ENCODE measurements around the gene TFCP2L1.

The TFCP2L1 gene

DNA sequence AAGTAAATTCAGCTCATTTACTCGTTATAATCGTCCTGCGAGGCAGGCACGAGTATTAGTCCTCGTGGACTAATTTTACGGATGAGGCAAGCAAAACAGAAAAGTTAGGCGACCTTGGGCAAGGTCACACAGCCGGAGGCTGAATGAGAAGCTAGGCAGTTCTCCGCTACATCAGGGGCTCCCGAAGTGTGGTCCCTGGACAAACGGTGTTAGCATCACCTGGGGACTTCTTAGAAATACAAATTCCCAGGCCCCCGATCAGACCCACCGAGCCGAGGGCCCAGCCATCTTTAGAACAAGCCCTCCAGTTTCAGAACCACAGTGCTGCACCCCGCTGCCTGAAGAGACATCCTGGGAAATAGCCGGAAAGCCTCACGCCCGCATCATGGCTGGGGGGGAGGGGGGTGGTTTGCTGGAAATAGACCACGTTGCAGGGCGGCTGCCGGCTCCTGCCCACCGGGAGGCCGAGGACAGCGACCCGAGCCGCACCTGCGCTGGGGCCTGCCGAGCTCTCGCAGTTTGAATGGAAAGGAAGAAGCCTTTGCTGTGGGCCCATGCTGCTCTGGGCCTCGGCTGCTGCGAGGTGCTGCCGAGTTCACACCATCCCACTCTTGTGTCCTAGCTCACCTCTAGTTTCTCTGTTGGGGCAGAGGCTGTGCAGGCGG is 72.2 kb downstream of the TFCP2L1 start:
- TF ChIP-seq EZH2phosphoT487 (conservative IDR thresholded peaks at IDR 0.05; ENCODE audit: low read length), result no peak
- TF ChIP-seq, protein P1, sequence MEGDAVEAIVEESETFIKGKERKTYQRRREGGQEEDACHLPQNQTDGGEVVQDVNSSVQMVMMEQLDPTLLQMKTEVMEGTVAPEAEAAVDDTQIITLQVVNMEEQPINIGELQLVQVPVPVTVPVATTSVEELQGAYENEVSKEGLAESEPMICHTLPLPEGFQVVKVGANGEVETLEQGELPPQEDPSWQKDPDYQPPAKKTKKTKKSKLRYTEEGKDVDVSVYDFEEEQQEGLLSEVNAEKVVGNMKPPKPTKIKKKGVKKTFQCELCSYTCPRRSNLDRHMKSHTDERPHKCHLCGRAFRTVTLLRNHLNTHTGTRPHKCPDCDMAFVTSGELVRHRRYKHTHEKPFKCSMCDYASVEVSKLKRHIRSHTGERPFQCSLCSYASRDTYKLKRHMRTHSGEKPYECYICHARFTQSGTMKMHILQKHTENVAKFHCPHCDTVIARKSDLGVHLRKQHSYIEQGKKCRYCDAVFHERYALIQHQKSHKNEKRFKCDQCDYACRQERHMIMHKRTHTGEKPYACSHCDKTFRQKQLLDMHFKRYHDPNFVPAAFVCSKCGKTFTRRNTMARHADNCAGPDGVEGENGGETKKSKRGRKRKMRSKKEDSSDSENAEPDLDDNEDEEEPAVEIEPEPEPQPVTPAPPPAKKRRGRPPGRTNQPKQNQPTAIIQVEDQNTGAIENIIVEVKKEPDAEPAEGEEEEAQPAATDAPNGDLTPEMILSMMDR (IDR thresholded peaks at IDR 0.05; ENCODE audit: insufficient read depth, low read length, poor library complexity, severe bottlenecking), result no peak
- no peaks in the 10 kb centered on the region for H3K9me3 ChIP-seq (ENCODE audit: insufficient read depth, low read length)
- H3K4me2 ChIP-seq (ENCODE audit: low read depth, low read length, poor library complexity, severe bottlenecking), result no peak overlapping the region
- H2AFZ ChIP-seq (ENCODE audit: low read depth, low read length, severe bottlenecking), result no peak overlapping the region
- no peaks in the 10 kb centered on the region for H3K79me2 ChIP-seq (ENCODE audit: insufficient read depth, low read length)
- H3F3A ChIP-seq (ENCODE audit: insufficient read depth), result no peaks in the 10 kb centered on the region
- no peaks in the 10 kb centered on the region for H3K9me2 ChIP-seq (replicated peaks; ENCODE audit: insufficient read depth, low read length)
- no peak overlapping the region for H3K9ac ChIP-seq (ENCODE audit: low read length)
- no peak overlapping the region for H3K4me3 ChIP-seq (ENCODE audit: insufficient read depth, low read length, poor library complexity, severe bottlenecking)
- H4K20me1 ChIP-seq (ENCODE audit: low read depth, low read length), result no peaks in the 10 kb centered on the region
- H3K27ac ChIP-seq (ENCODE audit: low read depth, low read length), result no peak overlapping the region
- no peaks in the 10 kb centered on the region for H3K27me3 ChIP-seq (ENCODE audit: low read length)
- no peaks in the 10 kb centered on the region for H3K36me3 ChIP-seq (ENCODE audit: low read length)

DNA sequence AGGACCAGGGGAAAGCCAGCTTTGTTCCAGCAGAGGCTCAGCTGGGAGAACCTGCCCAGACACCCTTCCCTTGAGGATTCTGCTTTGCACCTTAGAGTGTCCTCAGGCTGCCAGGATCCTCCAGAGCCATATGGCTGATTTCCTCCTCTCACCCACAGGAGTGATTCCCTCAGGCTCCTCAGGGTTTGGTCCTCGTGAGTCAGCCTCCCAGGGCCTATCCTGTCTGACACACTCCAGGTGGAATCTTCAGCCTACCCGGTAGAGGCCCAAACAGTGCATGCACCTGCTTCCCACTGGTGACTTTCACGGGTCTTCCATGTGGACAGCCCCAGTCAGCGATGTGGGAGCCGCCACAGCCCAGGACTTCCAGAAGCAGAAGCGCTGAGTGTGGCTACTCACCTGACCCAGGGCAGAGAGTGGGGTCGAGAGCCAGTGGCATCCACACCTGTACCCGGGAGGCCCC is 73.3 kb downstream of the TFCP2L1 start:
- no peaks in the 10 kb centered on the region for H3K9me3 ChIP-seq (ENCODE audit: insufficient read depth, low read length)
- H3K9me2 ChIP-seq (replicated peaks; ENCODE audit: insufficient read depth, low read length), result no peaks in the 10 kb centered on the region
- H3K36me3 ChIP-seq (ENCODE audit: low read length), result no peaks in the 10 kb centered on the region
- no peaks in the 10 kb centered on the region for H3K27me3 ChIP-seq (ENCODE audit: low read length)
- no peak overlapping the region for H3K4me2 ChIP-seq (ENCODE audit: low read depth, low read length, poor library complexity, severe bottlenecking)
- no peak overlapping the region for H2AFZ ChIP-seq (ENCODE audit: low read depth, low read length, severe bottlenecking)
- no peaks in the 10 kb centered on the region for H3F3A ChIP-seq (ENCODE audit: insufficient read depth)
- TF ChIP-seq EZH2phosphoT487 (conservative IDR thresholded peaks at IDR 0.05; ENCODE audit: low read length), result no peak
- TF ChIP-seq, protein P1 (IDR thresholded peaks at IDR 0.05; ENCODE audit: insufficient read depth, low read length, poor library complexity, severe bottlenecking), result no peak
- H4K20me1 ChIP-seq (ENCODE audit: low read depth, low read length), result no peaks in the 10 kb centered on the region
- no peaks in the 10 kb centered on the region for H3K79me2 ChIP-seq (ENCODE audit: insufficient read depth, low read length)
- no peak overlapping the region for H3K4me3 ChIP-seq (ENCODE audit: insufficient read depth, low read length, poor library complexity, severe bottlenecking)
- H3K27ac ChIP-seq (ENCODE audit: low read depth, low read length), result no peak overlapping the region
- H3K9ac ChIP-seq (ENCODE audit: low read length), result no peak overlapping the region

DNA sequence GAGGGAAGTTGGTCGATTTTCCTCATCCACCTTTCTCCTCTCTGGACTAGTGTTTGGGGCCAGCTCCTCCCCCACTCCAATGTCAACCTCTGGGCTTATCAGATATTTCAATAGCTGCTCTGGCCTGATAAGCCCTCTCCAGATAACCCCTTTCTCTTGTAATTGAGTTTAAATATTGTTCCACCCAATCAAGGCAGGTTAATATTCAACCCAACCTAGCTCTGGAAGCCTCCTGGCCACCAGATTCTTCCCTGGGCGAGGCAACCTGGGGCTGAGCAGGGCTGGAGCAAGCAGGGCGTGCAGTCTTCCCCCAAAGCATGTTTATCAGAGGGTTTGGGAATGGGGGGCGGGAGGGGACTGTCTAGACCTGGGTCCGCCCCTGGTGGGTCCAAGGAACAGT is 73.8 kb downstream of the TFCP2L1 start:
- Histone ChIP-seq H3K27me3 (ENCODE audit: low read length) (no peaks in the 10 kb centered on the region), H3K9me3 (ENCODE audit: insufficient read depth, low read length) (no peaks in the 10 kb centered on the region), H3K79me2 (ENCODE audit: insufficient read depth, low read length) (no peaks in the 10 kb centered on the region), H3K4me3 (ENCODE audit: insufficient read depth, low read length, poor library complexity, severe bottlenecking) (no peak overlapping the region), H3K27ac (ENCODE audit: low read depth, low read length) (no peak overlapping the region), H3K9ac (ENCODE audit: low read length) (no peak overlapping the region), H4K20me1 (ENCODE audit: low read depth, low read length) (no peaks in the 10 kb centered on the region), H3K9me2 (replicated peaks; ENCODE audit: insufficient read depth, low read length) (no peaks in the 10 kb centered on the region), H3F3A (ENCODE audit: insufficient read depth) (no peaks in the 10 kb centered on the region), H2AFZ (ENCODE audit: low read depth, low read length, severe bottlenecking) (no peak overlapping the region), H3K36me3 (ENCODE audit: low read length) (no peaks in the 10 kb centered on the region), H3K4me2 (ENCODE audit: low read depth, low read length, poor library complexity, severe bottlenecking) (no peak overlapping the region)
- TF ChIP-seq EZH2phosphoT487 (conservative IDR thresholded peaks at IDR 0.05; ENCODE audit: low read length), result no peak
- TF ChIP-seq, protein P1 (IDR thresholded peaks at IDR 0.05; ENCODE audit: insufficient read depth, low read length, poor library complexity, severe bottlenecking), result no peak
